Stimulated activated CD8-positive, alpha-beta memory T cell treated with anti-CD3 and anti-CD28 coated beads, Interleukin-12 subunit alpha, Interleukin-12 subunit beta, amount 100 ng/mL, for 24 hours (primary cell): Measurements from ENCODE around the gene CALM1.
"Not testable (repeated sequence)": the region's sequence is repeated elsewhere in the genome, so short reads cannot be mapped to it uniquely, and the experiment has no call there.

Experiments used
- DNase-seq: peaks from one replicate; pipeline ENCODE4 v3.0.0-alpha.2; 2020; ENCODE audit errors: extremely low read depth

CALM1 gene

GRCh38 chr14:90383731-90384542 is 12.9 kb upstream of the CALM1 start:
- DNase-seq: no peak

DNA sequence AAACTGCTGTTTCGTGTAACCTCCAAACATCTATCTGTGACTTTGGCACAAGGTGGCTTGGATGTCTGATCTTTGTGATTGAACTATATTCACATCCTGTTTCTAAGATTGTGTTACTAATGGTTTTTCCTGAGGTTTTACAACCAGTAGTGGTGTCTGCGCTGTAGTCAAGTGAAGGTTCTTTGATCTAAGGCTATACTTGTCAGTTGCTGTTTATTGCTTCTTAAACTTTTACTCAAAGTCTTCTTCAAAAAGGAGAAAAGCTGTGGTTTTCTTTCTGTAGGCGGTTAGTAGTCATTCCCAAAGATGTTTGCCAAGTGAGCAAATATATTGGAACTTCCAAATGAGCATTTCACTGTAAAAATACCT is 12.3 kb upstream of the CALM1 start:
- no peak for DNase-seq

- DNase-seq: no peak
Measured at GRCh38 chr14:90386321-90386720, 10.5 kb upstream of the CALM1 start.

DNA sequence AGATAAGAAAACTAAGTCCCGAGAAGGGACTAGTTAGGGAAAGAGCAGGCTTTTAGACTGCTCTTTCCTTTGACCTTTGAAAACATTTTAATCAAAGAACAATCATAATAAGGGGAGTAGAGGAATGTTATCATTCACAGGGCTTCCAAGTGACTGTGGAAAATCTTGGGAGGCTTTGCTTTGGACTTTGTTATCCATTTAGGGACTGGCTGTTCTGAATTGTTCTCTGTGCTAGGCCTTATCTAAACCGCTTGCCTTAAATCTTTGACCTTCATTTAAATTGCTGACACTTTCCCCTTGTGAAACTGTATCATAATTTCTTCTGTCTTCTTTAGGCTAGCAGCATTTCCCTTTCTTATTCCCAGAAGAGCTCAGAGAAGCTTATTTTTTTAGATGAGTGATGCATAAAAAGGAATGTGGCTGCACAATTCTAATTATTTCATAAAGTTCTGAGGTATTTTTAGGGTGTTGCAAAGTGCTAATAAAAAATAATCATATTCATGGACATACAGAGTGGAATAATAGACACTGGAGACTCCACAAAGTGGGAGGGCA is 9.5 kb upstream of the CALM1 start:
- DNase-seq: no peak

- DNase-seq: no peak
Measured at GRCh38 chr14:90388437-90388836, 8.4 kb upstream of the CALM1 start.

GRCh38 chr14:90388982-90389381 is 7.8 kb upstream of the CALM1 start:
- no peak for DNase-seq

- no peak for DNase-seq
Measured at GRCh38 chr14:90393966-90394365, 2.9 kb upstream of the CALM1 start.

DNA sequence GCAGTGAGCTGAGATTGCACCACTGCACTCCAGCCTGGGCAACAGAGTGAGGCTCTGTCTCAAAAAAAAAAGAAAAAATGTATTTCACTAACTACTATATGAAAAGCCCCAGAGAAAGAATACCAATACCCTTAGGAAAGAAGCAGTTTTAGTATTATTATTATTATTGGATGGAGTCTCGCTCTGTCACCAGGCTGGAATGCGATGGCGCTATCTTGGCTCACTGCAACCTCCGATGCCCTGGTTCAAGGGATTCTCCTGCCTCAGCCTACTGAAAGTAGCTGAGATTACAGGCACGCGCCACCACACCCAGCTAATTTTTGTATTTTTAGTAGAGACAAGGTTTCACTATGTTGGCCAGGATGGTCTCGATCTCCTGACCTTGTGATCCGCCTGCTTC is 2.0 kb upstream of the CALM1 start:
- not testable (repeated sequence) for DNase-seq

DNA sequence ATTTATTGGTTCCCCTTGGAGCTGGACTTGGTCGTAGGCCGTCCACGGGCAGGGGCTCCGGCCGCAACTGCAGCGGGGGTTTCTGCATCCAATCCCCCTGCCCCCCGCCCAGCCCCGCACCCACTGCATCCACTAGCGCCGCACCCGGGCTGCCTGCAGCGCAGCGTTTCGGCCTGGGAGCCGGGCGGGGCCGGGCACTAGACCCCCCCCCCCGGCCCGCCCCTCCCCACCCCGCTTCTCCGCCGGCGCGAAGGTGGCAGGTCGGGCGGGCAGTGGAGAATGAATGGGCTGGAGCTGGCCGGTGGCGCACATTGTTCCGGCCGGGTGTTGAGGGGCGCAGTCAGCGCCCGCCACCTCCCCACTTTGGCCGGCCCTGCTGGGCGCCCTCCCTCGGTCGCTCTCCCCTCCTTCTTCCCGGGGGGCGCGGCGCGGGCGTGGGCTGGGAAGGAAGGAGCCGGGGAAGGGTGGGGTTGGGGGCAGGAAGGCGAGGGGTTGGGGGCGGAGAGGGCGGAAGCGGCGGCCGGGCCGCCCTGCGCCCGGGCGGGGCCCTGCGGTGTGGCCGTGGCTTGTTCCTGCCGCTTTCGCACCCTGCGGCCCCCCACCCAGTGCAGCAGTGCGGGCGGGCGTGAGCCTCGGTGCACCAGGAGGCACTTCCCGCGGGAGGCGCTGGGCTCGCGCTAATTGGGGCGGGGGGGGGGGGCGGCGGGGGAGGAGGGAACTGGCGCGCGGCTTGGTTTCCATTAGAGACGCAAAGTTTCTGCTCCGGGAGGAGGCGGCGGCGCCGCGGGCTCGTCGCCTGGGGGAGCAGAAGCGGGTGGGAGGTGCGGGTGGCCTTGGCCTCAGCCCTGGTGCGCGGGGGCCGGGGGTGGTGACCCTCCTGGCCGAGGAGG is 841 bp downstream of the CALM1 start:
- DNase-seq: peak; percentile 35

DNA sequence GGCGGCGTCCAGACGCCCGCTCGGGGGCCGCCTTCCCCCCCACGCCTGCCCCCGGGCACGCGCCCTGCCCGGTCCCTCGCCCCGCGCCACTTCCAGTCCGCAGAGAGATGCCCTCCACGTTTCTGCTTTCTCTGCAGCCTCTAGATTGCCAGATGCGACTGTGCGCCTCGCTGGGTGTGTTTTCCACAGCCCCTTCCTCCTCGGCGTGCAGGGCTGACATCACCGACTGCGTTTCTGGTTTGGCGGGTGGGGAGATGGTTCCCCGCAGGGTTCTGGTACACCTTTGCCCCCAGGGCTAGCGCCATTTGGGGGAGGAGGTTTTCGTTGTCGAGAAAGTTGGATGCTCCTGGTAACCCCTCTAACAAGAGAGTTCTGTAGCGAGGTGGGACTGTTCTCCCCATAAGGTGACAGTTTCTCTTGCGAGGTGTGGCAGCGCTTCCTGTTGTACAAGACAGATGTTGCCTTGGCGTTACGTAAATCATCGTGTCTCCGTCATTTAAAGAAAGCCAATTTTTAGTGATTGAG is 1.5 kb downstream of the CALM1 start:
- no peak for DNase-seq

- DNase-seq: no peak
Measured at GRCh38 chr14:90398841-90399540, 2.2 kb downstream of the CALM1 start.

- DNase-seq: peak; percentile 61
Measured at GRCh38 chr14:90399541-90400444, 3.0 kb downstream of the CALM1 start.

DNA sequence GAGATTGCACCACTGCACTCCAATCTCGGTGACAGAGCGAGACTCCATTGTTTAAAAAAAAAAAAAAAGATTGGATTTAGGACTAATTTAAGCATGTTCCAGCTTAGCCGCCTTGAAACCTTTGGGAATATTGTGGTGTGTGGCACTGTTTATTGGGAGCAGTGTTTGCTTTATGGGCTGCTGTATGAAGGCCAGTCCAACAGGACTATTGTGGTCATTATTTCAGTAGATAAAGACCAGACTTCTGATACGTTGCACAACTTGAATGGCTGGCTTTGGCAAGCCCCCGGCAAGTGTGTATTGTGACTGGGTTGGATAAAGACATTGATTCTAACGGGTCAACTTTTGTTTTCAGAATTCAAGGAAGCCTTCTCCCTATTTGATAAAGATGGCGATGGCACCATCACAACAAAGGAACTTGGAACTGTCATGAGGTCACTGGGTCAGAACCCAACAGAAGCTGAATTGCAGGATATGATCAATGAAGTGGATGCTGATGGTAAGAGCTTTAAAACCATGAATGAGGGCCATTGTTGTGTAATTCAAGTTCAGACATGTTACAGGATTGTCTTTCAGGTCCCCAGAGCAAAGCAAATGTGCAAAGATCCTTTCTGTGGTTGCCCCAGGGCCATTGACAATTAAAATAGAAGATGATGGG is 4.2 kb downstream of the CALM1 start:
- no peak for DNase-seq

GRCh38 chr14:90402016-90402415 is 5.2 kb downstream of the CALM1 start:
- DNase-seq: no peak

DNA sequence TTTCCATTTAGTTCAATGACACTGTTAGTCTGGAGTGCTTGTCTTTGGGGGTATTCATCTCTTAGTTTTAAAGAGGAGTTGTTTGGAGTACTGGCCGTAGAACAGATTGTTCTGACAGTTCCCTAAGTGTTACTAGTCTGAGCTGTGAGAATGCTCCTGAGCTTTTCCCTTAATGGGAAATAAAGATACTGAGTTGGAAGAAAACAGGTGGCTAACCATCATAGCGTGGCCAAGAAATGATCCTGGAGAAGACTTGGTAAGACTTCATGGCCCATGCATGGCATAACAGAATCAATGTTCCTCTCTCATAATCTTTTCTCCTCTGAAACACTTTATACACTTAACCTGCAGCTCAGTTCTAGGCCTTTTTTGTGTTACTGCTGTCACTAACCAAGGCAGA is 6.2 kb downstream of the CALM1 start:
- no peak for DNase-seq

GRCh38 chr14:90405101-90405500 is 8.3 kb downstream of the CALM1 start:
- no peak for DNase-seq

GRCh38 chr14:90405755-90406154 is 8.9 kb downstream of the CALM1 start:
- no peak for DNase-seq

DNA sequence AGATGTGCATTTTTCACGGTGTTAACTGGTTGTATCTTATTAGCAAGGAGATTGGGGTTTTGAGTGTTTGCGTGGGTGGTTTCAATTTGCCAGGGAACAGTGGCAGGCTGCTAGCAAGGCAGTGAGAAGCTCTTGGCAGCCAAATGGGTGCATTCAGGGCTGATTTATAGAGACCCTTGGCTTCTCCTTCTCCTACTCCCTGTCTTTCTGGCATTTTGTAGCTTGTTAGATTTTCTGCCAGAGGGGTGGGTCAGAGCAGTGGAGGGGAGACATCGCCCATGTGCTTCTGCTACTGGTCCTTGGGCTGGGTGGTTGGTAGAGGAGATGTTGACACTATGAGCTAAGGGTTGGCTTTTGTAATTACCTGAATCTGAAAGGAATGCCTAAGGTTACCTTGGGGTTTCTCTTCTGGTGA is 9.6 kb downstream of the CALM1 start:
- no peak for DNase-seq

DNA sequence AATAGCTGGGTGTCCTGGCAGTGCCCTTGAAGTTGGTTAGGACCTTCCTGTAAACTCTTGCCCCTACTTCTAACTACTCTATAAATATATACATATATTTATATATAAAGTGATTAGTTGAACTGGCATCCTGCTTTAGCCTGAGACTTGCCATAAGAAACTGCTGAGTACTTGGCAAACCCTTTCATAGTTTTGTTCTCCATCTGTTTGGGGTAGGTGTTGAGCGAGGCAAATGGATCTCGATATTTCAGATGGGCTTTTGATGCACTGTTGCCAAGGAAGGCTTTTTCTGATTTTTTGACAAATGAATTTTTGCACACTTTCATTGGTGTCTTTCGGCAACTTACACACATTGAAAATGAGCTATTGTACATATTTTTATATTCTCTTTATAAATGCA is 10.4 kb downstream of the CALM1 start:
- DNase-seq: no peak

DNA sequence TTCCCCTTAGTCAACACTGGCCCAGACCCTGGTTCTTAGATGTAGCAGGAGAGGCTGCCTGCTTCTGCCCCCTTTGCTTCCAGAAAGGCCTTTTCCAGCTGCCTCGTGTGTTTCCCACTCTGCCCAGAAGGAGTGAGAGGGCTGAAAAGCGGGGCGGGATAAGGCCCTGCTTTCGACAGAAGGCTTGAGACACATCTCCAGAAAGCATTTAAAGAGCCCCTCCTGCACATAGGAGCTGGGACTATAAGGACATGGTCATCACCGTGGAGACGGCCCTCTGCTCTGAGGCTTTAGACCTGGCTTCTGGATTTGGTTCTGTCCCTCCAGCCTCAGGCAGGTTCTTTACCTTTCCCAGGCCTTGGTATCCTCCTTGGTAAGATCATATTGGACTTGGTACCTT is 11.9 kb downstream of the CALM1 start:
- DNase-seq: no peak
